Measurements from ENCODE around the gene TMEM247. TPM values are rescaled to one million over a fixed set of nuclear protein-coding genes. Genes with fewer than 3 reads are reported as not detected.

Gene TMEM247
- total and polyA plus RNA-seq, 12 donors, result not detected

DNA sequence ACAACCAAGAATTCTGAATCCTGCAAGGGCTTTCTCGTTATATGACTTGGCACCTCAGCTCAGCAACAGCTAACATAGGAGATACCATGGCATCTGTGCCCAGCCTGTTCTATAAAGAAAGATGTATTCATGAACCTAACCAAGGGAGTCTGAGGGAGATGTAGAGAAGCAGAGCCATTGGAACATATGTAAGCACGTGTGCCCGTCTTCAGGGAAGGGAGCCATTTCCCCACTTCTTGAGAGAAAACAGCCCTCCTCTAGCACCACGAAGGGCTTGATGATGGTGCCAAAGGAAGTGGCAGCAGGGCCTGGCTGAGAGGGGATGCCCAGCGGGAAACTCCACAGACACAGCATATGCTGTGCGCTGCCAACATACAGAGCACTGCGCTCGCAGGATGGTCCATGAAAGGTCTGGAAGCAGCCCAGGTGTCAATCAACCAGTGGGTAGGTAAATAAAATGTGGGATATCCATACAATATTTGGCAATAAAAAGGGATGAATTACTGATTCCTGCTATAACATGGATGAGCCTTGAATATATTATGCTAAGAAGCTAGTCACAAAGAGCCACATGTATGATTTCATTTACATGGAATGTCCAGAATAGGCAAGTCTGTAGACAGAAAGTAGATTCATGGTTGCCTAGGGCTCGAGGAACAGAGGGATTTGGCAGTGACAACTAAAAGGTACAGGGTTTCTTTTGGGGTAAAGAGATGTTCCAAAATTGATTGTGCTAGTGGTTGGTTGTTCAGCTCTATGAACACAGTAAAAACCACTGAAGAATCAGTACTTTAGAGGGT is 16.1 kb downstream of the TMEM247 start:
- Histone ChIP-seq H3K27me3 (no peaks in the 10 kb centered on the region), H3K9me3 (replicated peaks in 1 of 3) (no peaks in the 10 kb centered on the region), H3K4me1 (replicated peaks in 1 of 2) (peaks cover 0 to 20% of the 10 kb centered on the region in 2 donors), H3K4me3 (no peak overlapping the region), H3K36me3 (replicated peaks in 1 of 2) (no peaks in the 10 kb centered on the region), H3K27ac (no peak overlapping the region)
- intact Hi-C loops (cut with DNase I), result no loop called here
- TF ChIP-seq, protein P1, sequence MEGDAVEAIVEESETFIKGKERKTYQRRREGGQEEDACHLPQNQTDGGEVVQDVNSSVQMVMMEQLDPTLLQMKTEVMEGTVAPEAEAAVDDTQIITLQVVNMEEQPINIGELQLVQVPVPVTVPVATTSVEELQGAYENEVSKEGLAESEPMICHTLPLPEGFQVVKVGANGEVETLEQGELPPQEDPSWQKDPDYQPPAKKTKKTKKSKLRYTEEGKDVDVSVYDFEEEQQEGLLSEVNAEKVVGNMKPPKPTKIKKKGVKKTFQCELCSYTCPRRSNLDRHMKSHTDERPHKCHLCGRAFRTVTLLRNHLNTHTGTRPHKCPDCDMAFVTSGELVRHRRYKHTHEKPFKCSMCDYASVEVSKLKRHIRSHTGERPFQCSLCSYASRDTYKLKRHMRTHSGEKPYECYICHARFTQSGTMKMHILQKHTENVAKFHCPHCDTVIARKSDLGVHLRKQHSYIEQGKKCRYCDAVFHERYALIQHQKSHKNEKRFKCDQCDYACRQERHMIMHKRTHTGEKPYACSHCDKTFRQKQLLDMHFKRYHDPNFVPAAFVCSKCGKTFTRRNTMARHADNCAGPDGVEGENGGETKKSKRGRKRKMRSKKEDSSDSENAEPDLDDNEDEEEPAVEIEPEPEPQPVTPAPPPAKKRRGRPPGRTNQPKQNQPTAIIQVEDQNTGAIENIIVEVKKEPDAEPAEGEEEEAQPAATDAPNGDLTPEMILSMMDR (IDR thresholded peaks at IDR 0.05), result no peak
- no peak for TF ChIP-seq POLR2A (IDR thresholded peaks at IDR 0.05)
- no peak for DNase-seq
- WGBS, 4 donors, result 86 to 91% (median 89%) methylated on average over 9 of the region's 9 CpGs

DNA sequence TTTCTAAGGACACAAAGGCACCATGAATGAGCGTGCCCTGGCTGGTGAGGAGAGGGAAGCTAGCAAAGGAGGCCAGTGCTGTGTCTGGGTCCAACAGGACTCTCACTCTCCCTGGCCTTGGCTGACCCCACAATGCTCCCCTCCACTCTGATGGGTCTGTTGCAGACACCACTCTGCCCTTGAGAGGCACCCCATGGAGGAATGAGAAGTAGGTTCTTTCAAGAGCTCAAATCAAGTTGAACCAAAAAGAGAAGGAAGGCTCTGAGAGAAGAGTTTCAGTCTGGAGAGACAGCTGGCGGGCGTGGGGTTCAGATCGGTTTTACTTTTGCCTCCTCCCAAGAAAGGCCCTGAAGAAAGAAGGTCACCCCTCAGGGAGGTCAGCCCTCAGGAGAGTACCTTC is 18.4 kb downstream of the TMEM247 start:
- Histone ChIP-seq H3K9me3 (replicated peaks in 1 of 3) (no peaks in the 10 kb centered on the region), H3K4me3 (no peak overlapping the region), H3K27ac (no peak overlapping the region), H3K27me3 (no peaks in the 10 kb centered on the region), H3K4me1 (replicated peaks in 1 of 2) (peaks cover 0 to 13% of the 10 kb centered on the region in 2 donors), H3K36me3 (replicated peaks in 1 of 2) (no peaks in the 10 kb centered on the region)
- no peak for TF ChIP-seq POLR2A (IDR thresholded peaks at IDR 0.05)
- TF ChIP-seq, protein P1 (IDR thresholded peaks at IDR 0.05), result no peak
- intact Hi-C loops (cut with DNase I), result no loop called here
- 73 to 93% (median 84%) methylated on average over 4 of the region's 4 CpGs for WGBS, 4 donors
- DNase-seq, result no peak

DNA sequence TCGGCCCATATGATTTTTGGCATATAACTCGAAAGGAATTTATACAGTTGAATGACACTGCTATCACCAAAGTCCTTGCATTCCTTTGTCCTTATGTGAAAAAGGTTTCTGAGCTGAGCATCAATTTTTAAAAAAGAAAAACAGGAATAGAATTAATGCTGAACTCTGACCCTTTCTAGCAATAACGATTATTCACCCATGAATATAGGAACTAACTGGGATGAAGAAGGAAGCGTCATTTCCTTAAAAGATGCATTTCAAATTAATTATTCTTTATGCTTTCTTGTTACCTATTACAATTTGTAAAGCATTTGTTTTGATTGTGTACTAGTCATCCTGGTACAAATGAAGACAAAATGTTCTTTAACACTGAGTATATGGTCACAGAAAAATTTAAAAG is 19.3 kb downstream of the TMEM247 start:
- intact Hi-C loops (cut with DNase I), result no loop called here
- H3K9me3 ChIP-seq (replicated peaks in 1 of 3), result no peaks in the 10 kb centered on the region
- TF ChIP-seq, protein P1 (IDR thresholded peaks at IDR 0.05), result no peak
- TF ChIP-seq POLR2A (IDR thresholded peaks at IDR 0.05), result no peak

DNA sequence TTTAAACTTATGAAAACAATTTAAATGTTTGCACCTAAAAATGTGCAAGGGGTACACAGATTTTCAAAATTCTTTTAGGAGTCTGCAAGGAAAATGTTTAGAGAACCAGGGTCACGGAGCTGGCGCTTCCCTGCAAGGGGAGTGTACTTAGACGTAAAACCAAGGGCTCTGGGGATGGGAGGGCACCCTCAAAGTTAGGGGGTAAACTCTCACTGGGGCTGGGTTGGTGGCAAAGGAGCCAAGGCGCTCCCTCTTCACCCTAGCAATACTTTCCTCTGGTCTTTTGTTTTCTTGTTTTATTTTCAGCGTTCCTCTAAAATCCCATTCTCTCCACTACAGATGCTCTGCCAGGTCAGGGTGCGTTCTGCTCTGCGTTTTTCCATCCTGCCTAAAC is 20.0 kb downstream of the TMEM247 start:
- TF ChIP-seq POLR2A (IDR thresholded peaks at IDR 0.05), result no peak
- TF ChIP-seq, protein P1 (IDR thresholded peaks at IDR 0.05), result no peak
- 12 to 24% (median 15%) methylated on average over 7 of the region's 7 CpGs for WGBS, 4 donors
- Histone ChIP-seq H3K4me1 (replicated peaks in 1 of 2) (peaks cover 0 to 13% of the 10 kb centered on the region in 2 donors), H3K27ac (peak overlapping the region in 4 of 5 donors; percentile 17 to 92 (median 86)), H3K9me3 (replicated peaks in 1 of 3) (no peaks in the 10 kb centered on the region), H3K36me3 (replicated peaks in 1 of 2) (no peaks in the 10 kb centered on the region), H3K4me3 (peak overlapping the region in 2 of 4 donors; percentile 66 to 67), H3K27me3 (no peaks in the 10 kb centered on the region)
- intact Hi-C loops (cut with DNase I), result no loop called here
- no peak for DNase-seq

More for the DNA sequence above, 19.3 kb downstream of the TMEM247 start:
- Histone ChIP-seq H3K4me3 (no peak overlapping the region), H3K36me3 (replicated peaks in 1 of 2) (no peaks in the 10 kb centered on the region), H3K27ac (no peak overlapping the region), H3K27me3 (no peaks in the 10 kb centered on the region), H3K4me1 (replicated peaks in 1 of 2) (peaks cover 0 to 13% of the 10 kb centered on the region in 2 donors)
- DNase-seq, result no peak
- WGBS, 4 donors, result 70 to 82% (median 72%) methylated on average over 4 of the region's 4 CpGs

Measured in adrenal gland (tissue), 12 donors.